GM18520 (cell line): ENCODE measurements around the gene LILRA5.
"Not testable (repeated sequence)": the region's sequence is repeated elsewhere in the genome, so short reads cannot be mapped to it uniquely, and the experiment has no call there.

Experiments
- ATAC-seq: cut with Tn5 transposase; IDR thresholded peaks from one replicate; pipeline ENCODE4 v1.9.1; 2021; ENCODE audit not compliant: unreplicated experiment

Gene LILRA5

GRCh38 chr19:54307389-54308020, 5.5 kb downstream of the LILRA5 start:
- ATAC-seq: no peak

- no peak for ATAC-seq
Measured at GRCh38 chr19:54305141-54305540, 7.8 kb downstream of the LILRA5 start.

- no peak for ATAC-seq
Measured at GRCh38 chr19:54302257-54302656, 10.7 kb downstream of the LILRA5 start.

GRCh38 chr19:54299515-54299914, 13.5 kb downstream of the LILRA5 start:
- no peak for ATAC-seq

- ATAC-seq: no peak
Measured at GRCh38 chr19:54299126-54299498, 13.9 kb downstream of the LILRA5 start.

GRCh38 chr19:54298357-54299125, 14.4 kb downstream of the LILRA5 start:
- ATAC-seq: no peak

GRCh38 chr19:54297759-54298305, 15.1 kb downstream of the LILRA5 start:
- ATAC-seq: no peak

GRCh38 chr19:54294539-54294938, 18.4 kb downstream of the LILRA5 start:
- ATAC-seq: no peak

GRCh38 chr19:54289160-54289559, 23.8 kb downstream of the LILRA5 start:
- ATAC-seq: not testable (repeated sequence)

- no peak for ATAC-seq
Measured at GRCh38 chr19:54287456-54287855, 25.5 kb downstream of the LILRA5 start.

- ATAC-seq: not testable (repeated sequence)
Measured at GRCh38 chr19:54286283-54286682, 26.7 kb downstream of the LILRA5 start.

GRCh38 chr19:54285427-54286056, 27.4 kb downstream of the LILRA5 start:
- not testable (repeated sequence) for ATAC-seq

- ATAC-seq: no peak
Measured at GRCh38 chr19:54282686-54283470, 30.1 kb downstream of the LILRA5 start.

GRCh38 chr19:54281729-54282075, 31.3 kb downstream of the LILRA5 start:
- not testable (repeated sequence) for ATAC-seq

- ATAC-seq: no peak
Measured at GRCh38 chr19:54281007-54281728, 31.8 kb downstream of the LILRA5 start, which contains the start of gene LILRB2. LILRB2 (minus strand) TSS chr19:54281110; CDS start chr19:54280496, 614 bp downstream.

GRCh38 chr19:54280441-54280840, 32.5 kb downstream of the LILRA5 start:
- not testable (repeated sequence) for ATAC-seq

- not testable (repeated sequence) for ATAC-seq
Measured at GRCh38 chr19:54280025-54280424, 32.9 kb downstream of the LILRA5 start.

- ATAC-seq: no peak
Measured at GRCh38 chr19:54279406-54279962, 33.5 kb downstream of the LILRA5 start.

- ATAC-seq: not testable (repeated sequence)
Measured at GRCh38 chr19:54278571-54279195, 34.3 kb downstream of the LILRA5 start.
